ENCODE measurements around the gene NEDD9.

GRCh38 chr6:11235062-11235461 lies 2.6 kb upstream of the NEDD9 start:
- TF ChIP-seq, protein P1, sequence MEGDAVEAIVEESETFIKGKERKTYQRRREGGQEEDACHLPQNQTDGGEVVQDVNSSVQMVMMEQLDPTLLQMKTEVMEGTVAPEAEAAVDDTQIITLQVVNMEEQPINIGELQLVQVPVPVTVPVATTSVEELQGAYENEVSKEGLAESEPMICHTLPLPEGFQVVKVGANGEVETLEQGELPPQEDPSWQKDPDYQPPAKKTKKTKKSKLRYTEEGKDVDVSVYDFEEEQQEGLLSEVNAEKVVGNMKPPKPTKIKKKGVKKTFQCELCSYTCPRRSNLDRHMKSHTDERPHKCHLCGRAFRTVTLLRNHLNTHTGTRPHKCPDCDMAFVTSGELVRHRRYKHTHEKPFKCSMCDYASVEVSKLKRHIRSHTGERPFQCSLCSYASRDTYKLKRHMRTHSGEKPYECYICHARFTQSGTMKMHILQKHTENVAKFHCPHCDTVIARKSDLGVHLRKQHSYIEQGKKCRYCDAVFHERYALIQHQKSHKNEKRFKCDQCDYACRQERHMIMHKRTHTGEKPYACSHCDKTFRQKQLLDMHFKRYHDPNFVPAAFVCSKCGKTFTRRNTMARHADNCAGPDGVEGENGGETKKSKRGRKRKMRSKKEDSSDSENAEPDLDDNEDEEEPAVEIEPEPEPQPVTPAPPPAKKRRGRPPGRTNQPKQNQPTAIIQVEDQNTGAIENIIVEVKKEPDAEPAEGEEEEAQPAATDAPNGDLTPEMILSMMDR (IDR thresholded peaks at IDR 0.05), result no peak
- TF ChIP-seq EZH2 (IDR thresholded peaks at IDR 0.05; ENCODE audit: borderline replicate concordance, insufficient read depth, low read depth, low read length, poor library complexity, severe bottlenecking), result no peak

Data from B cell (primary cell).